HepG2 (cell line): ENCODE results near the gene TMEM74B. TPM values are rescaled to one million over a fixed set of nuclear protein-coding genes. Genes with fewer than 3 reads are reported as not detected.

ENCODE experiments used
- IKZF5 ChIP-seq: IDR thresholded peaks from 2 replicates; pipeline ENCODE4 v1.6.1; 2018; ENCODE audit warnings: missing genetic modification reagents, mild to moderate bottlenecking, missing compliant biosample characterization
- IRX3 ChIP-seq: sonication (generic); formaldehyde crosslinking; IDR thresholded peaks from 2 replicates; pipeline ENCODE4 v1.8.1; 2023; ENCODE audit warnings: mild to moderate bottlenecking, low read depth, missing genetic modification reagents, borderline replicate concordance
- NFKBIZ ChIP-seq: IDR thresholded peaks from 2 replicates; pipeline ENCODE4 v1.6.1; 2018; ENCODE audit warnings: missing genetic modification reagents, missing compliant biosample characterization
- RAD51 ChIP-seq: fragments of 450-650 bp; IDR thresholded peaks from 2 replicates; pipeline ENCODE4 v1.6.1; 2016; ENCODE audit warnings: borderline replicate concordance
- SIX1 ChIP-seq: sonication (generic); formaldehyde crosslinking; IDR thresholded peaks from 2 replicates; pipeline ENCODE4 v1.4.0; 2020; ENCODE audit warnings: missing genetic modification reagents, borderline replicate concordance
- TFDP2 ChIP-seq: sonication (generic); formaldehyde crosslinking; IDR thresholded peaks from 2 replicates; pipeline ENCODE4 v1.4.0; 2020; ENCODE audit warnings: missing genetic modification reagents
- ZBED4 ChIP-seq: sonication (generic); formaldehyde crosslinking; IDR thresholded peaks from 2 replicates; pipeline ENCODE4 v1.4.0; 2020; ENCODE audit warnings: missing genetic modification reagents, borderline replicate concordance
- ZBTB10 ChIP-seq: sonication (generic); formaldehyde crosslinking; IDR thresholded peaks from 2 replicates; pipeline ENCODE4 v1.4.0; 2020; ENCODE audit warnings: missing genetic modification reagents, borderline replicate concordance
- ZBTB42 ChIP-seq: sonication (generic); formaldehyde crosslinking; IDR thresholded peaks from 2 replicates; pipeline ENCODE4 v1.5.0; 2020; ENCODE audit warnings: mild to moderate bottlenecking, missing genetic modification reagents
- ZHX1 ChIP-seq: sonication (generic); formaldehyde crosslinking; IDR thresholded peaks from 2 replicates; pipeline ENCODE4 v1.8.1; 2022; ENCODE audit warnings: low read depth, mild to moderate bottlenecking, missing genetic modification reagents
- ZIK1 ChIP-seq: sonication (generic); formaldehyde crosslinking; IDR thresholded peaks from 2 replicates; pipeline ENCODE4 v1.5.0; 2020; ENCODE audit warnings: mild to moderate bottlenecking, low read depth, missing genetic modification reagents, borderline replicate concordance
- ZNF230 ChIP-seq: sonication (generic); formaldehyde crosslinking; IDR thresholded peaks from 2 replicates; pipeline ENCODE4 v1.4.0; 2020; ENCODE audit warnings: mild to moderate bottlenecking, missing genetic modification reagents
- ZNF572 ChIP-seq: sonication (generic); formaldehyde crosslinking; IDR thresholded peaks from 2 replicates; pipeline ENCODE4 v1.5.1; 2020; ENCODE audit warnings: mild to moderate bottlenecking, missing genetic modification reagents
- ZNF781 ChIP-seq: sonication (generic); formaldehyde crosslinking; IDR thresholded peaks from 2 replicates; pipeline ENCODE4 v1.5.1; 2020; ENCODE audit warnings: borderline replicate concordance, mild to moderate bottlenecking, missing genetic modification reagents; ENCODE audit errors: not compliant biosample characterization
- ZSCAN25 ChIP-seq: sonication (generic); formaldehyde crosslinking; IDR thresholded peaks from 2 replicates; pipeline ENCODE4 v1.8.0; 2022; ENCODE audit warnings: mild to moderate bottlenecking, missing genetic modification reagents
- polyA plus RNA-seq, 8 experiments: library from polyadenylated mRNA; depleted of rRNA in 3 of 8; stranded (reverse) in 7 of 8; unstranded in 1 of 8; fragments of >200 nt; fragmentation: Illumina TruSeq in 4 of 8; extraction: Trizol in 4 of 8; gene quantifications; 2 replicates each; pipeline versions ENCODE4 v1.2.1 to v1.2.3, GENCODE V29; 2011 to 2016; ENCODE audit warnings: low read depth in 4 of 8, missing spikeins in 1 of 8, mixed read lengths in 1 of 8; ENCODE audit not compliant: insufficient read depth in 1 of 8
- total RNA-seq, 5 experiments: library from RNA; depleted of rRNA; stranded (reverse); fragments of >200 nt; fragmentation: Illumina TruSeq; extraction: Trizol; gene quantifications; 2 replicates each; pipeline ENCODE4 v1.2.3, GENCODE V29; 2016; ENCODE audit warnings: low read depth in 1 of 5

TMEM74B gene
- total and polyA plus RNA-seq, 2 of the 13 experiments (the other 11 are each of a cell fraction or from before 2014, with no cell fraction given), result 4.7 to 18.4 TPM

GRCh38 chr20:1184638-1185315 lies at the start of gene TMEM74B (continued):
- TF ChIP-seq ZBTB10 (CRISPR knock-in tag), result no peak
- TF ChIP-seq ZNF781, result no peak
- peak; percentile 90; the same call in 1 of the 2 replicates for TF ChIP-seq ZBED4
- no peak for TF ChIP-seq ZSCAN25
- TF ChIP-seq RAD51, result no peak
- TF ChIP-seq IKZF5, result no peak
- TF ChIP-seq ZNF230 (CRISPR knock-in tag), result 0 out of 2 replicates have a peak, but pooled peaks have one; percentile 35
- TF ChIP-seq TFDP2, result peak; percentile 60; the same call in 1 of the 2 replicates
- 0 out of 2 replicates have a peak, but pooled peaks have one; percentile 66 for TF ChIP-seq IRX3
- TF ChIP-seq ZHX1 (CRISPR knock-in tag), result 0 out of 2 replicates have a peak, but pooled peaks have one; percentile 70
- no peak for TF ChIP-seq SIX1 (CRISPR knock-in tag)
- 0 out of 2 replicates have a peak, but pooled peaks have one; percentile 69 for TF ChIP-seq ZNF572 (CRISPR knock-in tag)
- no peak for TF ChIP-seq NFKBIZ (CRISPR knock-in tag)
- no peak for TF ChIP-seq ZBTB42 (CRISPR knock-in tag)
- TF ChIP-seq ZIK1, result no peak
